ENCODE data around the gene NNAT.

NNAT gene

DNA sequence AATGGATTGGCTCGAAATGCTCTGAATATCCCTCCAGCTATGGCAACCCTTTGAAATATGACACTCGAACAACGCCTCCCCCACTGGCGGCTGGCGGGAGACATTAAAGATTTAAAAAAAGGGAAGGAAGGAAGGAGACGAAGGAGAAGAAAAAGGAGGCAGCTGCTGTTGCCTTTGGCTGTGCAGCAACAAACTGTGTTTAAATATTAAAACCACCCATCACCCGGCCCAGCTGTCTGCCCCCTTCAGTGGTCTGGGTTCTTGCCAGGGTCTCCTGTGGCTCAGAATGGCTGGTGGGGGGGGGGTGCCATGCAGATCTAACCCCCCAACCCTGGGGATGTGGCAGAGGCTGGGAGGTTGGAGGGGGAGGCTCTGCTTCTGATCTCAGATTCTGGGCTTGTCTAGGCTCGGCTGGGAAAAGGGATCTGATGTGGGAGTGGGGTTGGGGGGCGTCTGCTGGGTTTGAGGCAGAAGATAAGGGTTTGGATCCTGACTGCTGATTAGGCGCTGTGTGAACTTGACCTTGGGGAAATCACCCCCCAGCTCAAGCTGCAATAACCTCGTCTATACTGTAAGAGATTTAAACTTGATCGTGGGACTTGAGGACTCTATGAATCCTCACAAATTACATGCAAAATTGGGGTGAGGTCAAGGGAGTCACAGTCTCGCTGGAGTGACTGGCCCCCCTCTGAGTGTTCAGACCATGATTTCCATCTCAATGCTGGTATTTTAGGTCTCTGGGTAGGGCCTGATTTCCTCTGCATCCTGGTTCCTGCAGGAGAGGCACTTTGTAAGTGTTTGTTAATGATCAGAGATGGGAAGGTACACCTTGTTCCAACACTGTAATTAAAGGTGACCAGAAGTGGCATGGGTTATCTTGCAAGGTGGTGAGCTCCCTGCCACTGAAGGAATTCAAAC lies 46.9 kb downstream of the NNAT start:
- peak; percentile 73 to 78 for DNase-seq

DNA sequence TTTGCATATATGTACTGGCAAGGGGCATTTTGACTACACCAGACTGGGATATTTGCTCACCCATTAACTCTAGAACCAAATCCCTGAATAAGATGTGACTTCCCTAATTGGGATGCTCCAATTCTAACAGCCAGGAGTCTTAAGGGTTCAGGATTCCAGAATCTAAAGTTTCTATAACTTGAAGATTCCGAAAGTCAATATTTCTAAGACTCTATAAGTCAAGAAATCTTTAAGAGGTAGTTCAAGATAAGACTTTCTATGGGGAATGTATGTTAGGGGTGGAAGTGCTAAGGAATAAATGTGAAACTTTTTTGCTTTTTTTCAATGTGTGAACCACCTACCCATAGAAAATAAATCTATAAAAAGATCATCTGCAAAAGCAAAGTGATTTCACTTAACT lies 49.4 kb downstream of the NNAT start:
- DNase-seq: no peak

DNA sequence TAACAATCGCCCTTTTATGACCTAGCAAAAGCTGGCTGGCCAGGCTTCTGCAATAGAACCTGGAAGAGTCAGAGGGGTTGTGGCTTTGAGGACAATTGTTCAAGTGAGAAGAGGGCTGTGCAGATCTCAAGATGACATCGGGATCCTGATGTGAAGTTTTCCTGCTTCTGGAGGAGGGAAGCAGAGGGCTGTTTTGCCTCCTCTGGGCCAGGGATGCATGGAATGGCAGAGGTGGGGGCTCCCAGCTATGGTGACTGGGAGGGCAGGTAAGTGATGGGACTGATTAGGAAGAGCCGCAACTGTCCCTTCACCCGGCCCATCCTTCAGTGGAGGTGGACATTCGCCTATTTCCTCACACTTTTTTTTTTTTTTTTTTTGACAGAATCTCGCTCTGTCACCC lies 50.0 kb downstream of the NNAT start:
- DNase-seq: no peak
